Subcutaneous adipose tissue (tissue), 4 donors: Measurements from ENCODE around the gene MYL3. TPM values are rescaled to one million over a fixed set of nuclear protein-coding genes. Genes with fewer than 3 reads are reported as not detected.

ENCODE experiments used
- CTCF ChIP-seq: fragments of 450-650 bp; IDR thresholded peaks from one replicate; pipeline ENCODE4 v1.5.1; 2016; ENCODE audit warnings: low read depth, mild to moderate bottlenecking, control low read depth, antibody characterized with exemption, moderate library complexity
- total RNA-seq, 4 donors: library from RNA; depleted of rRNA; stranded (reverse); fragments of >200 nt; gene quantifications; one replicate each; pipeline ENCODE4 v1.1.0, GENCODE V29; 2016

MYL3 gene
- total RNA-seq, 4 donors from 2014 or later: 2.0 to 9.8 (median 6.4) TPM

GRCh38 chr3:46907271-46907670 lies 44.0 kb upstream of the MYL3 start:
- TF ChIP-seq CTCF: no peak

- TF ChIP-seq CTCF: no peak
Measured at GRCh38 chr3:46906471-46907058, 43.3 kb upstream of the MYL3 start.

GRCh38 chr3:46905661-46906451 lies 42.6 kb upstream of the MYL3 start:
- no peak for TF ChIP-seq CTCF

GRCh38 chr3:46905213-46905560 lies 41.9 kb upstream of the MYL3 start:
- no peak for TF ChIP-seq CTCF

- no peak for TF ChIP-seq CTCF
Measured at GRCh38 chr3:46904303-46905212, 41.3 kb upstream of the MYL3 start.

GRCh38 chr3:46903341-46904302 lies 40.4 kb upstream of the MYL3 start:
- TF ChIP-seq CTCF: no peak
